GM21717 (cell line): ENCODE results near the gene GALR3.

Experiments
- ATAC-seq: cut with Tn5 transposase; IDR thresholded peaks from one replicate; pipeline ENCODE4 v1.9.1; 2021; ENCODE audit warnings: mild to moderate bottlenecking, moderate library complexity; ENCODE audit not compliant: unreplicated experiment

GALR3 gene

GRCh38 chr22:37862570-37863325, 39.6 kb downstream of the GALR3 start:
- ATAC-seq: no peak

GRCh38 chr22:37865510-37865909, 42.3 kb downstream of the GALR3 start:
- ATAC-seq: no peak

DNA sequence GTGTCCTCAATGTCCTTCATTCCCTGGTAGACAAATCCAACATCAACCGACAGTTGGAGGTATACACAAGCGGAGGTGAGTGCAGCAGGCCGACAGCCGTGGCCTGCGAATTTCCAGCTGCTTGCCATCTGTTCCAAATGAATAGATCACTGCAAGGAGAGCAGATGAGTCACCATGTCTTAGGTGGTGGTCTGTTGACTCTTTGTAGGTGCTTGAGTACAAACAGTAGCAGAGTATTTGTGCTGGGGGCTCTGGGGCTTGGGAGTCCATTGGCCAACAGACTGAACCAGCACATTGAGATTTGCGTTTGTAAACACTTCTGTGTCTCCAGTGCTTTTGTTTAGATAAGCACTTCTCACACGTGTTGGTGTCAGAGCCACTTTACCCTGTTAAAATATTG, 47.1 kb downstream of the GALR3 start:
- ATAC-seq: no peak
